IMR-90 (cell line): ENCODE measurements around the gene SMARCD1. TPM values are rescaled to one million over a fixed set of nuclear protein-coding genes. Genes with fewer than 3 reads are reported as not detected.
A peak's percentile ranks its signal among the peaks of the same experiment; 100 is the strongest.

Experiments used
- ATAC-seq: fragments of 200-7000 bp; cut with Tn5 transposase; 2 replicates; pipeline ENCODE4 v1.9.1; 2020; ENCODE audit warnings: low read depth, mild to moderate bottlenecking, moderate library complexity
- BruUV-seq: library from RNA; stranded (reverse); fragments of 400-500 nt; replicated peaks from 2 replicates; lab custom pipeline; 2021; lab: Mats Ljungman, UMichigan
- CTCF ChIA-PET: fragments of 300-600 bp; formaldehyde crosslinking; extraction: SDS; loops from one replicate; lab custom pipeline; 2021; ENCODE audit warnings: antibody characterized with exemption; lab: Yijun Ruan, JAX
- POLR2A ChIA-PET: fragments of 300-600 bp; sonication (Branson Sonifier 250); formaldehyde crosslinking; loops from one replicate; lab custom pipeline; 2022; ENCODE audit warnings: antibody characterized with exemption; ENCODE audit not compliant: unreplicated experiment; lab: Charles Lee
- DNase-seq: peaks from one replicate; pipeline ENCODE4 v3.0.0; 2013
- H2AFZ ChIP-seq: replicated peaks from 2 replicates; pipeline ENCODE3; 2013; ENCODE audit warnings: low read length, mild to moderate bottlenecking; ENCODE audit not compliant: poor library complexity
- H2AK5ac ChIP-seq: 2 replicates; pipeline ENCODE4 v1.6.1; 2013; ENCODE audit warnings: low read depth, low read length, inconsistent platforms
- H2AK9ac ChIP-seq: replicated peaks from 2 replicates; pipeline ENCODE3; 2013; ENCODE audit warnings: mild to moderate bottlenecking, low read depth, low read length, moderate library complexity; ENCODE audit not compliant: poor library complexity
- H2BK120ac ChIP-seq: 2 replicates; pipeline ENCODE4 v1.6.1; 2013; ENCODE audit warnings: low read depth, low read length, inconsistent platforms
- H2BK15ac ChIP-seq: 3 replicates; pipeline ENCODE4 v1.6.1; 2013; ENCODE audit warnings: low read depth, low read length, inconsistent platforms
- H2BK20ac ChIP-seq: 2 replicates; pipeline ENCODE4 v1.6.1; 2013; ENCODE audit warnings: low read depth, mild to moderate bottlenecking, inconsistent platforms, low read length, moderate library complexity
- H2BK5ac ChIP-seq: 2 replicates; pipeline ENCODE4 v1.6.1; 2013; ENCODE audit warnings: mild to moderate bottlenecking, low read depth, low read length, inconsistent platforms; ENCODE audit not compliant: poor library complexity, severe bottlenecking
- H3K14ac ChIP-seq: replicated peaks from 2 replicates; pipeline ENCODE4 v1.6.1; 2013; ENCODE audit warnings: low read depth, low read length, inconsistent platforms
- H3K18ac ChIP-seq: 2 replicates; pipeline ENCODE4 v1.6.1; 2013; ENCODE audit warnings: low read depth, low read length, control low read depth
- H3K23ac ChIP-seq: 2 replicates; pipeline ENCODE4 v1.6.1; 2013; ENCODE audit warnings: low read depth, low read length, inconsistent platforms
- H3K27ac ChIP-seq: 2 replicates; pipeline ENCODE4 v1.5.1; 2013; ENCODE audit warnings: mild to moderate bottlenecking, control low read depth, low read length; ENCODE audit not compliant: insufficient read depth
- H3K27me3 ChIP-seq: 2 replicates; pipeline ENCODE4 v1.6.1; 2013; ENCODE audit warnings: low read length; ENCODE audit not compliant: control insufficient read depth, insufficient read depth
- H3K36me3 ChIP-seq: 2 replicates; pipeline ENCODE4 v1.6.1; 2013; ENCODE audit warnings: low read length, mixed read lengths; ENCODE audit not compliant: control insufficient read depth, insufficient read depth
- H3K4ac ChIP-seq: 2 replicates; pipeline ENCODE4 v1.6.1; 2013; ENCODE audit warnings: low read depth, low read length, inconsistent platforms
- H3K4me1 ChIP-seq: 2 replicates; pipeline ENCODE4 v1.6.1; 2013; ENCODE audit warnings: low read length, mixed read lengths; ENCODE audit not compliant: control insufficient read depth, insufficient read depth
- H3K4me2 ChIP-seq: 2 replicates; pipeline ENCODE4 v1.6.1; 2013; ENCODE audit warnings: low read depth, mild to moderate bottlenecking, control low read depth, low read length, moderate library complexity
- H3K4me3 ChIP-seq: 2 replicates; pipeline ENCODE4 v1.5.1; 2013; ENCODE audit warnings: low read depth, mild to moderate bottlenecking, control low read depth, low read length, moderate library complexity; ENCODE audit not compliant: insufficient read depth
- H3K56ac ChIP-seq: 2 replicates; pipeline ENCODE4 v1.6.1; 2013; ENCODE audit warnings: low read length, inconsistent platforms; ENCODE audit not compliant: insufficient read depth; ENCODE audit errors: extremely low read depth
- H3K79me1 ChIP-seq, 2 experiments: 2 replicates each; pipeline ENCODE4 v1.6.1; 2013; ENCODE audit warnings: low read length in 2 of 2, inconsistent platforms in 1 of 2, low read depth in 1 of 2
- H3K9ac ChIP-seq: 2 replicates; pipeline ENCODE4 v1.6.1; 2013; ENCODE audit warnings: low read depth, low read length, control low read depth
- H3K9me1 ChIP-seq: 2 replicates; pipeline ENCODE4 v1.6.1; 2013; ENCODE audit warnings: low read length, inconsistent platforms; ENCODE audit not compliant: insufficient read depth
- H3K9me3 ChIP-seq: 2 replicates; pipeline ENCODE4 v1.6.1; 2013; ENCODE audit warnings: low read length; ENCODE audit not compliant: control insufficient read depth, insufficient read depth
- H4K20me1 ChIP-seq: 2 replicates; pipeline ENCODE4 v1.6.1; 2013; ENCODE audit warnings: low read length, inconsistent platforms; ENCODE audit not compliant: insufficient read depth
- H4K5ac ChIP-seq: 2 replicates; pipeline ENCODE4 v1.6.1; 2013; ENCODE audit warnings: mild to moderate bottlenecking, low read depth, low read length, control low read depth
- H4K8ac ChIP-seq, 2 experiments: 2 replicates each; pipeline ENCODE4 v1.6.1; 2013; ENCODE audit warnings: low read depth in 2 of 2, low read length in 2 of 2, control low read depth in 1 of 2, inconsistent platforms in 1 of 2
- H4K91ac ChIP-seq: 2 replicates; pipeline ENCODE4 v1.6.1; 2013; ENCODE audit warnings: low read depth, low read length, inconsistent platforms; ENCODE audit not compliant: insufficient read depth
- CEBPB ChIP-seq: IDR thresholded peaks from 2 replicates; pipeline ENCODE4 v1.6.1; 2012; ENCODE audit warnings: low read depth, low read length, improper control_type of control experiment
- CHD1 ChIP-seq: IDR thresholded peaks from 2 replicates; pipeline ENCODE4 v1.6.1; 2012; ENCODE audit warnings: low read depth, low read length, improper control_type of control experiment
- ELK1 ChIP-seq: fragments of 150-350 bp; IDR thresholded peaks from 2 replicates; pipeline ENCODE4 v1.6.1; 2016; ENCODE audit warnings: low read depth, mild to moderate bottlenecking, low read length, moderate library complexity, borderline replicate concordance
- MAFK ChIP-seq: IDR thresholded peaks from 2 replicates; pipeline ENCODE4 v1.6.1; 2012; ENCODE audit warnings: low read depth, low read length, improper control_type of control experiment
- MAZ ChIP-seq: IDR thresholded peaks from 2 replicates; pipeline ENCODE4 v1.6.1; 2012; ENCODE audit warnings: low read depth, mild to moderate bottlenecking, low read length, improper control_type of control experiment, moderate library complexity, borderline replicate concordance
- MXI1 ChIP-seq: IDR thresholded peaks from 2 replicates; pipeline ENCODE4 v1.6.1; 2012; ENCODE audit warnings: low read depth, mild to moderate bottlenecking, low read length, moderate library complexity, borderline replicate concordance
- NFE2L2 ChIP-seq: fragments of 150-350 bp; IDR thresholded peaks from 2 replicates; pipeline ENCODE4 v1.6.1; 2016; ENCODE audit warnings: low read depth, mild to moderate bottlenecking, low read length
- POLR2A ChIP-seq: IDR thresholded peaks from 2 replicates; pipeline ENCODE4 v1.6.1; 2012; ENCODE audit warnings: mild to moderate bottlenecking, low read depth, low read length
- RAD21 ChIP-seq: IDR thresholded peaks from 2 replicates; pipeline ENCODE4 v1.6.1; 2012; ENCODE audit warnings: low read length, improper control_type of control experiment
- RFX5 ChIP-seq: IDR thresholded peaks from 2 replicates; pipeline ENCODE4 v1.8.0; 2012; ENCODE audit warnings: low read depth, mild to moderate bottlenecking, low read length, moderate library complexity
- SMC3 ChIP-seq: fragments of 150-350 bp; IDR thresholded peaks from 2 replicates; pipeline ENCODE4 v1.6.1; 2016; ENCODE audit warnings: low read depth, mild to moderate bottlenecking, antibody characterized with exemption, low read length, moderate library complexity
- USF2 ChIP-seq: fragments of 150-350 bp; IDR thresholded peaks from 2 replicates; pipeline ENCODE4 v1.6.1; 2017; ENCODE audit warnings: mild to moderate bottlenecking, antibody characterized with exemption, low read length, low read depth
- WGBS, 2 experiments: methylation state at CpG; one replicate each; pipeline versions ENCODE4 v1.1.5 to v1.1.7; 2013; ENCODE audit warnings: missing lambda C conversion rate in 2 of 2; ENCODE audit not compliant: insufficient read length in 1 of 2; ENCODE audit errors: extremely low coverage in 2 of 2; 5-methylcytosine and 5-hydroxymethylcytosine counted together
- dilution Hi-C: fragments of 300-500 bp; cut with HindIII; formaldehyde crosslinking; loops from one replicate; pipeline ENCODE4 v1.14.3; 2018; ENCODE audit warnings: low sequenced_read_pairs; ENCODE audit not compliant: unreplicated experiment
- in situ Hi-C: fragments of 300-500 bp; cut with MboI; formaldehyde crosslinking; loops from 3 replicates; pipeline ENCODE4 v1.14.3; 2019; ENCODE audit warnings: low sequenced_read_pairs, inconsistent platforms, mixed read lengths
- intact Hi-C: fragments of 100-400 bp; cut with micrococcal nuclease; formaldehyde crosslinking; loops from 2 replicates; pipeline ENCODE4 v1.10.0; 2022
- polyA plus RNA-seq, 3 experiments: library from polyadenylated mRNA; depleted of rRNA; stranded (reverse); fragments of >200 nt; gene quantifications; 2 replicates each; pipeline ENCODE4 v1.2.3, GENCODE V29; 2012; ENCODE audit warnings: low replicate concordance in 1 of 3
- total RNA-seq: library from RNA; depleted of rRNA; stranded (reverse); fragments of >200 nt; gene quantifications from 2 replicates; pipeline ENCODE4 v1.2.3, GENCODE V29; 2012
- TF ChIP-seq, protein P1 (sequence below): conservative IDR thresholded peaks from 2 replicates; pipeline ENCODE4 v1.5.1; 2012; ENCODE audit warnings: mild to moderate bottlenecking, low read depth, low read length, improper control_type of control experiment

SMARCD1 gene
- total and polyA plus RNA-seq, 2 of the 4 experiments (the other 2 are of a cell fraction) = 28.1 to 47.9 TPM

DNA sequence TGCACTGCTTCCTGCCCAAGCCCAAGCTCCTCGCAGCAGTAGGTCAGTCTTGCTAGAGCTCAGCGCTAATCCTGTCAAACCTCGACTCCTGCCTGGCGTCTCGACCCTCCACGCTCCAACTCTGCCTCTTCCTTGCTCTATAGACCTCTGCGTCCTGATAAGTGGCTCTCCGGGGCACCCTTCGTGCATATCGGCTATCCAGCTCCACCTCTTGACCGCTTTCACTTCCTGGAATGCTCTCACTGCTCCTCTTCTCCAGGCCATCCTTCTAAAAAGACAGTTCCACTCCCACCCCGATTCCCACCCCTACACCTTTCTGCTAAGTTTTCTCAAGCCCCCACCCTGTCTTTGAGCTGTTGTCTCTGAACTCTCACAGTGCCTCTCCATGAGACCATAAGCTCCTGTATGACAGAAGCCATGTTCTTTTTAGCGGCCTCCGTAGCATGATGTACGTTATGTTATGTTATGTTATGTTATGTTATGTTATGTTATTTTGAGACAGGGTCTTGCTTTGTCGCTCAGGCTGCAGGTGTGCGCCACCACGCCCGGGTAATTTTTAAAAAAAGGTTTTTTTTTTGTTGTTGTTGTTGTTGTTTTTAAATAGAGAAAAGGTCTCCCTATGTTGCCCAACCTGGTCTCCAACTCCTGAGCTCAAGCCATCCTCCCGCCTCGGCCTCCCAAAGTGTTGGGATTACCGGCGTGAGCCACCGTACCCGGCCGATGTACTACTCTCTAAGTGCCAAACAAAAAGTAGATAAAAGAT lies 27.5 kb downstream of the SMARCD1 start:
- peak overlapping the region; percentile 65 for H3K14ac ChIP-seq
- H2BK20ac ChIP-seq = no peak overlapping the region
- H3K18ac ChIP-seq = no peak overlapping the region
- peak overlapping the region; percentile 92 for H2AK9ac ChIP-seq
- no peak for DNase-seq
- intact Hi-C loops = no loop called here
- peak overlapping the region; percentile 29; the same call in 1 of the 2 replicates for H2AK5ac ChIP-seq
- H2BK15ac ChIP-seq = no peak overlapping the region
- H3K27me3 ChIP-seq = no peaks in the 10 kb centered on the region
- H3K4me3 ChIP-seq = peak overlapping the region; percentile 66
- peak overlapping the region; percentile 62 for H4K91ac ChIP-seq
- peaks cover 18 to 43% of the 10 kb centered on the region in 2 experiments for H3K79me1 ChIP-seq
- peak overlapping the region; percentile 52 for H3K27ac ChIP-seq
- H4K5ac ChIP-seq = peak overlapping the region; percentile 45
- peak; percentile 6 for ATAC-seq
- BruUV-seq = TSS peak; percentile 54
- POLR2A ChIA-PET = interaction anchor here (1.3 kb wide), 1 partner anchor 28 kb away, joined by 4 read pairs; the partner anchor contains the start of gene SMARCD1
- H3K9ac ChIP-seq = peak overlapping the region; percentile 81
- WGBS, 2 experiments = 21% methylated on average over 19 of the region's 26 CpGs; no CpG with 5 or more reads in 1 of the 2 experiments
- peak overlapping the region; percentile 68 for H3K4me2 ChIP-seq
- H3K36me3 ChIP-seq = 0 out of 2 replicates have a peak, but pooled peaks cover 3% of the 10 kb centered on the region
- peaks cover 7% of the 10 kb centered on the region for H3K9me1 ChIP-seq
- H3K4ac ChIP-seq = peak overlapping the region; percentile 80
- H4K8ac ChIP-seq = peak overlapping the region; percentile 10 to 71; a peak in 2 of 4 replicates
- H3K4me1 ChIP-seq = peaks cover 13% of the 10 kb centered on the region
- H3K9me3 ChIP-seq = no peaks in the 10 kb centered on the region
- peak overlapping the region; percentile 99 for H2AFZ ChIP-seq
- H2BK120ac ChIP-seq = no peak overlapping the region
- CTCF ChIA-PET = interaction anchor here (0.9 to 2.2 kb wide), 8 partner anchors 10 to 88 kb away, joined by 3 to 13 read pairs (median 4); partner anchors contain the start of gene SMARCD1
- peak overlapping the region; percentile 80 for H3K23ac ChIP-seq
- H4K20me1 ChIP-seq = 0 out of 2 replicates have a peak, but pooled peaks cover 4% of the 10 kb centered on the region
- in situ Hi-C loops = no loop called here
- dilution Hi-C loops = no loop called here
- H3K56ac ChIP-seq = peak overlapping the region; percentile 65; the same call in 1 of the 2 replicates
- peak overlapping the region; percentile 61 for H2BK5ac ChIP-seq
- TF ChIP-seq POLR2A (no peak), MAFK (no peak), SMC3 (no peak), USF2 (no peak), CEBPB (no peak), CHD1 (no peak), RAD21 (no peak), NFE2L2 (no peak), ELK1 (no peak), MAZ (no peak), RFX5 (no peak; the same call in 1 of the 2 replicates), MXI1 (no peak)
- TF ChIP-seq, protein P1, sequence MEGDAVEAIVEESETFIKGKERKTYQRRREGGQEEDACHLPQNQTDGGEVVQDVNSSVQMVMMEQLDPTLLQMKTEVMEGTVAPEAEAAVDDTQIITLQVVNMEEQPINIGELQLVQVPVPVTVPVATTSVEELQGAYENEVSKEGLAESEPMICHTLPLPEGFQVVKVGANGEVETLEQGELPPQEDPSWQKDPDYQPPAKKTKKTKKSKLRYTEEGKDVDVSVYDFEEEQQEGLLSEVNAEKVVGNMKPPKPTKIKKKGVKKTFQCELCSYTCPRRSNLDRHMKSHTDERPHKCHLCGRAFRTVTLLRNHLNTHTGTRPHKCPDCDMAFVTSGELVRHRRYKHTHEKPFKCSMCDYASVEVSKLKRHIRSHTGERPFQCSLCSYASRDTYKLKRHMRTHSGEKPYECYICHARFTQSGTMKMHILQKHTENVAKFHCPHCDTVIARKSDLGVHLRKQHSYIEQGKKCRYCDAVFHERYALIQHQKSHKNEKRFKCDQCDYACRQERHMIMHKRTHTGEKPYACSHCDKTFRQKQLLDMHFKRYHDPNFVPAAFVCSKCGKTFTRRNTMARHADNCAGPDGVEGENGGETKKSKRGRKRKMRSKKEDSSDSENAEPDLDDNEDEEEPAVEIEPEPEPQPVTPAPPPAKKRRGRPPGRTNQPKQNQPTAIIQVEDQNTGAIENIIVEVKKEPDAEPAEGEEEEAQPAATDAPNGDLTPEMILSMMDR = no peak
